HTR-8/SVneo (cell line): ENCODE measurements around the gene ERCC6L2.

Source experiments
- DNase-seq: peaks from one replicate; pipeline ENCODE4 v3.0.0; 2011; ENCODE audit warnings: low spot score, mixed read lengths; ENCODE audit not compliant: insufficient read length
- FAIRE-seq: peaks from 2 replicates; lab custom pipeline; 2011; peaks lifted over from hg19 to GRCh38; lab: Jason Lieb, UNC

Gene ERCC6L2

GRCh38 chr9:95857896-95858295 lies 17.6 kb upstream of the ERCC6L2 start:
- FAIRE-seq (no peak), DNase-seq (no peak)

GRCh38 chr9:95862343-95862742 lies 13.1 kb upstream of the ERCC6L2 start:
- DNase-seq (no peak), FAIRE-seq (no peak)

GRCh38 chr9:95864852-95865580 lies 10.5 kb upstream of the ERCC6L2 start:
- DNase-seq (no peak), FAIRE-seq (no peak)

- no peak for FAIRE-seq
- no peak for DNase-seq
Observed at GRCh38 chr9:95870352-95870751, 5.1 kb upstream of the ERCC6L2 start.

DNA sequence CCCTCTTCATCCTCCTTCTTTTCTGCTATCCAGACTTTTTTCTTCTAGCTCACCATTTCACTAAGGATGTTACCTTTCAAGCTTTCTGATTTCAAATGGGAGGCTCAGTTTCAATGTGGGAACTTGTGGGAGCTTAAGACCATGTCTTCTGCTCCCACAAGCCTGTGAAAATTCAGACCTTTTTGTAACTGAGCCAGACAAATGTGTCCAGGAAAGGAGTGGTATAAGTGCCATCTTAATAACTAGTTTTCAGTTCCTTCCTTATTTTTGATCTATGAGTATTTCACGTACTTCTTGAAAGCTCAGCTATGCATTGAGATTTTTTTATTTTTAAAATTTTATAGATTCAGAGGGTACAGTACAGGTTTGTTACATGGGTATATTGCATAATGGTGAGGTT lies 4.6 kb upstream of the ERCC6L2 start:
- DNase-seq (no peak), FAIRE-seq (no peak)

DNA sequence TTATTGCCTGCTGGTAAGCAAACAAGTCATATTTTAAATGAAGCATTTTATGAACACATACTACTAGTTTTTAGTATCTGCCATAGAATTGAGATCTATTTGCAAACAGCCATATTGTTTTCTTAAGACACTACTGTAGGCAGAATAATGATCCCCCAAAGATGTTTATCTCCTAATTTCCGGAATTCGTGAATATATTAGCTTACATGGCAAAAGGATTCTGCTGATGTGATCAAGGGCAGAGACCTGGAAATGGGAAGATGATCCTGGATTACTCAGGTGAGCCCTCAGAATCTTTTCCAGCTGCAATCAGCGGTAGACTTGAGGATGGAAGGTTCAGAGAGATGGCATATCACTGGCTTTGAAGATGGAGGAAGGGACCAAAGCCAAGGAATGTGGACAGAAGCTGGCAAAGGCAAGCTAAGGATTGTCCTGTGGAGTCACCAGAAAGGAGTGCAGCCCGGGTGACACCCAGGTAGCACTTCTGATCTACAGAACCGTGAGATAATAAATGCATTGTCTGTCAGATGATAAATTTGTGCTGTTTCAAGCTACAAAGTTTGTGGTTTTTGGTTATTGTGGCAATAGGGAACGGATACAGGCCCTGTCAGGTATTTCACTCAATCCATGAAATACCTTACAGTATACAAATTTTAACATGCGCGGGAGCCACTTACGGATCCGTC lies 1.0 kb upstream of the ERCC6L2 start:
- FAIRE-seq (no peak), DNase-seq (no peak)

GRCh38 chr9:95874989-95875304 lies 544 bp upstream of the ERCC6L2 start:
- FAIRE-seq, result no peak
- DNase-seq, result no peak

DNA sequence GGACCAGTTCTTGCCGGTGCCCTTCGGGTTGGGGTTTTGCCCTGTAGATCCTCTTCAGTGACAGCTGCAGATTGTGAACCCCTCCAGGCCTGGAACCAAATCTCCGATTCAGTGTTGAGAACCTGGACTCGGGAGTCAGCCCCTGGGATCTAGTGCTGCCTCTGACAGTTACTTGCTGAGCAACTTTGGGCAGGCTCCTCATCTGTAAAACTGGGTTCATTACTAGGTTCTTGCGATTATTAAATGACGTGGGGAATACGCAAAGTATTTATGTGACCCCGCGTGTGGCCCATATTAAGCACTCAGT lies 600 bp downstream of the ERCC6L2 start:
- FAIRE-seq (no peak), DNase-seq (no peak)

GRCh38 chr9:95876595-95876994 lies 1.1 kb downstream of the ERCC6L2 start:
- no peak for FAIRE-seq
- DNase-seq, result no peak

- DNase-seq (no peak), FAIRE-seq (no peak)
Observed at GRCh38 chr9:95877984-95878383, 2.5 kb downstream of the ERCC6L2 start.

DNA sequence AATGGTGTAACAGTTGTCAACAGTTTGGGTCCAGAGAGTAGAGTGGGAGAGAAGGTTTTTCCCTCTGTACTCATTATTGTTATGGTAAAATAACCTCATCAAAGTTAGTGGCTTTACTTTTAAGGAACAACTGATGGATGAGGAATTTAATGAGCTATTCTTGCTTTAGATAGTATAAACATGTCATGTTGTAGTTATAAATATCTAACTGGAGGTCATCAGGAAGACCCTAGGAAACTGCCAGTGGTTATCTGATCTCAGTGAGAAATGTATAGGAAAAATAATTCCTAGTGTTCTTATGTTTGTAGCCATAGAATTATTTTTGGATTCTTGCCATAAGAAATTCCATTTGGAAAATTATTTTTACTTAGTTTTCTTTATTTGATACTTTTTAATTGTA lies 4.1 kb downstream of the ERCC6L2 start:
- DNase-seq, result no peak
- FAIRE-seq, result no peak

DNA sequence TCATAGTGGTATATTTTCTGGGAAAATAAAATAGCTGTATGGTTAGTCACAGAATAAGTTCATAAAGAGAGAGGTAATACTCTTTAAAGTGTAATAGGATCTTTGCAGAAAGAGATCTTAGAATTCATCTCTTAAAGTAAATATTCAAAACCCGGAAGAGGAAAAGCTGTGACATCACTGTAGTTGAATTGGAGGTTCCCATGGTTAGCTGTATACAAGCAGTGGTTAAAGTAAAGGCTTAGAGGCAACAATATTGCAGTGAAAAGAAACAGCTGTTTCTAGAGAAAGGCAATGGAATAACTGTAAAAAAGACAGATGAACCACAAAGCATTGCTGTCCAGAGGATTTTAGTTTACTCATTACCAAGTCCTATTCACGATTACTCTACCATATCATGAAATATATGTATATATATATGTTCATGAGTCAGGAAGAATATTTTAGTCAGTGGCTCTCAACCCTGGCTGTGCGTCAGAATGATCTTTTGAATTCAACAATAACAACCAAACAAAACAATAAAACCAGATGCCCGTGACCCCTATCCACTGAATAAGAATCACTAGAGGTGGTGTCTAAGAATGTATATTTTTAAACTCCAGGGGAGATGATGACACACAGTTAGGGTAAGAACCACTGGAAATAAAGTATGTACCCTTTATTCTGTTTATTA lies 4.7 kb downstream of the ERCC6L2 start:
- FAIRE-seq (no peak), DNase-seq (no peak)

GRCh38 chr9:95887926-95888497 lies 12.5 kb downstream of the ERCC6L2 start:
- DNase-seq, result no peak
- no peak for FAIRE-seq

DNA sequence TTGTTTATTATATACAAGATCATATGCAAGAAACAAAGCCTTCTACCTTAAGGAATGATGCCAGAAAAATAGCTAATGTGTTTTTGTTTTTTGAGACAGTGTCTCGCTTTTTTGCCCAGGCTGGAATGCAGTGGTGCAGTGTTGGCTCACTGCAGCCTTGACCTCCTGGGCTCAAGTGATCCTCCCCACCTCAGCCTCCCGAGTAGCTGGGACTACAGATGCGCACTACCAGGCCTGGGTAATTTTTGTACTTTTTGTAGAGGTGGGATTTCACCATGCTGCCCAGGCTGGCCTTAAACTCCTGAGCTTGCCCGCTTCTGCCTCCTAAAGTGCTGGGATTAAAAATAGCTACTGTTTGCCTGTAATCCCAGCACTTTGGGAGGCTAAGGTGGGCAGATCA lies 15.1 kb downstream of the ERCC6L2 start:
- FAIRE-seq (no peak), DNase-seq (no peak)

DNA sequence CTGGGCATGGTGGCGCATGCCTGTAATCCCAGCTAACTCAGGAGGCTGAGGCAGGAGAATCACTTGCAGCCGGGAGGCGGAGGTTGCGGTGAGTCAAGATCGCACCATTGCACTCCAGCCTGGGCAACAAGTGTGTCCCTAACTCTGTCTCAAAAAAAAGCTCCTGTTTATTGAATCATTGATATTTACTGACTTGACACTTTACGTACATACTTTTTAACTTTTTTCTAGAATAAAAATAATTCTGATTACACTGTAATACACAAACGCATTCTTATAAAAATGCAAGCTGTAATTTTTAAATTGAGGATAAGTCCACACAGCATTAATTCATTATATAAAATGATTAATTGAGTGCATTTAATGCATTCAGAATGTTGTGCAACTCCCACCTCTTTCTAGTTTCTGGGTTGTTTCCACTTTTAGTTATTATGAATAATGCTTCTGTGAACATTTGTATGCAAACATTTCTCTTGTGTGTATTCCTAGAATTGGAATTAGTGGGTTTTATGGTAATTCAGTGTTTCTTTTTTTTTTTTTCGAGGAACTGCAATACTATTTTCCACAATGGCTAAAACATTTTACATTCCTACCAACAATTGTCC lies 15.7 kb downstream of the ERCC6L2 start:
- no peak for DNase-seq
- FAIRE-seq, result no peak

DNA sequence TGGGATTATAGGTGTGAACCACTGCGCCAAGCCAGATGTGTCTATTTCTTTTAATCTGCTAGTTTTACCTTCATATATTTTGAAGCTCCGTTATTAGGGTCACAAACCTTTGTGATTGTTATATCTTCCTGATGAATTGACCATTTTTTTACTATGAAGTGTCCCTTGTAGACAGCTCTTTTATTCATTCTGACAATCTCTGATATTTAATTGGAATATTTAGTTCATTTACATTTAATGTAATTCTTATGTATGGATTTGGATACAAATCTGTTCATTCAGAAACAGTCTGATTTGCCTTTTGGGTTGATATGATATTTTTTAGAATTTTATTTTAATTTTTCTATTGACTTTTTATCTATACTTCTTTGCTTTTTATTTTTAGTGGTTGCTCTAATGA lies 17.2 kb downstream of the ERCC6L2 start:
- FAIRE-seq, result no peak

GRCh38 chr9:95896580-95896979 lies 21.1 kb downstream of the ERCC6L2 start:
- FAIRE-seq (no peak), DNase-seq (no peak)

More for the DNA sequence above, 17.2 kb downstream of the ERCC6L2 start:
- no peak for DNase-seq

- FAIRE-seq, result no peak
- no peak for DNase-seq
Observed at GRCh38 chr9:95901506-95901905, 26.0 kb downstream of the ERCC6L2 start.

DNA sequence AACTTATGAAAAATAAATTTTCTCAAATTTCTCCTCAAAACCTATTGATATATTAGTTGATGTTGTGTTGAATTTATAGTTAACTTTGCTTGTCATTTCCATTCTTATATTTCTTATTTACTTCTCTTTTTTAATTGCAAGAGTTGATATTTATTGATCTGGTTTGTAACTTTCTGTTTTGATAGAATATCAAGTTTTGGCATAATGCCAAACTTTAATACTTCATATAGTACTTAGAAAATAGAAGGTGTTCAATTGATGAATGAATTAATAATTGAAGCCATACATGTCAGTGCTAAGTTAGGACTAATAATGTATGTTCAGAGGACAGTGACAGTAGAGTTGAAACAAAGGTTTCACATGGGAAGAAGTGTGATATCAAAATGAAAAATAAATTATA lies 27.9 kb downstream of the ERCC6L2 start:
- FAIRE-seq (no peak), DNase-seq (no peak)

DNA sequence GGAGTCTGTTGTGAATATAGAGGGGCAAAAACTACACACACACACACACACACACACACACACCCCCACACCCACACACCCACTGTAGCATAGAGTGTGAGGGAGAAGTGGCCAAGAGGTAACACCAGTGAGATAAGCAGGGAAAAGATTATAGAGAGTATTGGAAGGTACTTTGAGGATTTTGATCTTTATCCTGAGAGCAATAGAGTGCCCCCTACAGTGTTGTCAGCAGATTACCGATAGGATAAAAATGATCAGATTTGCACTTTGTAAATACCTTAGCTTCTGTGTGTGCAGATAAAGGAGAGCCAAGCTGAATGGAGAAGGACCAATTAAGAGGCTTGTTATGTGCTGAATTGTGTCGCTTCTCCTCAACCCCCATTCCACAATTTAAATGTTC lies 32.3 kb downstream of the ERCC6L2 start:
- no peak for DNase-seq
- no peak for FAIRE-seq
